IPS-NIHi11 (cell line): ENCODE measurements around the gene KRTAP12-1.

ENCODE experiments used
- DNase-seq: peaks from one replicate; pipeline ENCODE4 v3.0.0; 2012; ENCODE audit warnings: mixed read lengths, low spot score

The KRTAP12-1 gene

GRCh38 chr21:44711327-44712202 lies 29.6 kb upstream of the KRTAP12-1 start, which contains the start of gene TSPEAR:
TSPEAR (minus strand) TSS chr21:44711572; CDS start chr21:44711514, 58 bp downstream.
- no peak for DNase-seq

DNA sequence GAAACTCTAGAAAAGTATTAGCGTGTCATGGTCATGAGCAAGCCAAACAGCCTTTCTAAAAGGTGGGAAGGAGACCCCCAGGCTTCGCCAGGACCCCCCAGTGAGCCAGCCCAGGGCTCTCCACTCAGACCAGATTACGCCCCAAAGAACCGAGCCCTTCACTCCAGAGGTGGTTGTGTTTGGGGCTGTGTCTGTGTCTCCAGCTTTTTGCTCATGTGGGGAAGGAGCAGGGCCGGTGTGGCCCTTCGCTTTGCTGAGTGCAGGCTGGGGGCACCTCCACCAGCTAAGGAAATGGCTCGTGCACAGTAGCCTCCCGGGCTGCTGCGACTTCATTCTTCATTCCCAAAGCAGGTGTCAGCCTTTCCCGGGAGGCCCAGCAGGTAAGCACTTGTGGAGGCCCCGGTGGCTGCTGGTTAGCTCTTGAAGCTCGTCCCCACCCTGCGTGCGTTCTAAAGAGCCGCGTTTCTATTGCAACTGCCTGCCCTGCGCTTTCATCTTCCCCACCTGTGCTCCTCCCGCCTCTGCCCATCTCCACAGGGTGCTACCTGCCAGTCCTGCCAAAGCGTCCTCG lies 28.9 kb upstream of the KRTAP12-1 start:
- no peak for DNase-seq

DNA sequence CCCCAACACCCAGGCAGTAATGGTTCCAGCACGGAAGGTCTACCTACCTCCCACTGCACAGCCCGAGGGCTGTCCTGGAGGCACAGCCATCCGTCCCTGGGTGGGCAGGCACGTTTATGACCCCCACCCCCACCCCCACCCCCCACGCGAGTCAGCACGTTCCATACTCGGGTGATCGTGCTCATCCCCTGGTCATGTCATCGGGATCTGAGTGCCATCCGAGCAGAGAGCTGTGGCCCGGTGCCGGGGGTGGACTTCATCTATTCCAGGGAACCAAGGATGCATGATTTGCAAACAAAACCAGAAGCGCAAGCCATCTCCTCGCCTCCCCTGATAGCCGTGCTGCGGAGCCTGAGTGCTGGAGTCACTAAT lies 28.3 kb upstream of the KRTAP12-1 start:
- DNase-seq: no peak

DNA sequence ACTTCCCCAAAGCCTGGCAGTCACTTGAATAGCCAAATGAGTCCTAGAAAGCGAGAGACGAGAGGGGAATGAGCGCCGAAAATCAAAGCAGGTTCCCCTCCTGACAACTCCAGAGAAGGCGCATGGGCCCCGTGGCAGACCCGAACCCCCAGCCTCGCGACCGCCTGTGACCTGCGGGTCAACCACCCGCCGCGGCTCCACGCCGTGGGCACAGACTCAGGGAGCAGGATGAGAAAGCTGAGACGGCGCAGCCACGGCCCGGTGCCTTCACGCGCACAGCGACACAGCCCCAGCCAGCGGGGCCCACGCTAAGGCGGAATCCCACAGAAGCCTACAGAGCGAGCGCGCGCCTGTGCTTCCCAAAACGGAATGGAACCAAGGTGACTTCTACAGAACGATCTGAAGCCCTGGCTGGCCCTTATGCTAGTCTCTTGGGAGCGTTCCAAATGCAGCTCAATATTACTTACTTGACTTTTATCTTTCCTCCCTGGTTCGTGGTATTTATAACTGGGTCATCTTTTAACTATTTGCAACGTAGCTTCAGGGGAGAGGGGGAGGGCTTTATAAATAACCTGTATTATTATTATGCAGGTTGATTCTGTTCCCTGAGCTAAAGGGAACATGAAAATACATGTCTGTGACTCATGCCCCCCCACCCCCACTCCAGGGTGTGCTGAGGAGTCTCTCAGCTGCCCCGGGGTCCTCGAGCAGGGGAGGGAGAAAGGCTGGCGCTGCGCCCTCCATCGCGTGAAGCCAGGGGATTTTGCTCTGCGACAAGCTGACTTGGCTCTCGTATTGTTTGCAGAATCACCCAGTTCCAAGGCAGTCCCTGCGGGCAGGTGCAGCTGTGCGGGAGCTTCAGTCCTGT lies 27.7 kb upstream of the KRTAP12-1 start:
- no peak for DNase-seq

- DNase-seq: no peak
Observed at GRCh38 chr21:44708866-44709425, 27.0 kb upstream of the KRTAP12-1 start.

- DNase-seq: no peak
Observed at GRCh38 chr21:44708213-44708865, 26.4 kb upstream of the KRTAP12-1 start.

GRCh38 chr21:44706706-44707581 lies 25.0 kb upstream of the KRTAP12-1 start:
- no peak for DNase-seq

GRCh38 chr21:44706026-44706705 lies 24.2 kb upstream of the KRTAP12-1 start:
- no peak for DNase-seq

- DNase-seq: no peak
Observed at GRCh38 chr21:44704636-44705001, 22.7 kb upstream of the KRTAP12-1 start.

- no peak for DNase-seq
Observed at GRCh38 chr21:44703731-44704635, 22.0 kb upstream of the KRTAP12-1 start.

DNA sequence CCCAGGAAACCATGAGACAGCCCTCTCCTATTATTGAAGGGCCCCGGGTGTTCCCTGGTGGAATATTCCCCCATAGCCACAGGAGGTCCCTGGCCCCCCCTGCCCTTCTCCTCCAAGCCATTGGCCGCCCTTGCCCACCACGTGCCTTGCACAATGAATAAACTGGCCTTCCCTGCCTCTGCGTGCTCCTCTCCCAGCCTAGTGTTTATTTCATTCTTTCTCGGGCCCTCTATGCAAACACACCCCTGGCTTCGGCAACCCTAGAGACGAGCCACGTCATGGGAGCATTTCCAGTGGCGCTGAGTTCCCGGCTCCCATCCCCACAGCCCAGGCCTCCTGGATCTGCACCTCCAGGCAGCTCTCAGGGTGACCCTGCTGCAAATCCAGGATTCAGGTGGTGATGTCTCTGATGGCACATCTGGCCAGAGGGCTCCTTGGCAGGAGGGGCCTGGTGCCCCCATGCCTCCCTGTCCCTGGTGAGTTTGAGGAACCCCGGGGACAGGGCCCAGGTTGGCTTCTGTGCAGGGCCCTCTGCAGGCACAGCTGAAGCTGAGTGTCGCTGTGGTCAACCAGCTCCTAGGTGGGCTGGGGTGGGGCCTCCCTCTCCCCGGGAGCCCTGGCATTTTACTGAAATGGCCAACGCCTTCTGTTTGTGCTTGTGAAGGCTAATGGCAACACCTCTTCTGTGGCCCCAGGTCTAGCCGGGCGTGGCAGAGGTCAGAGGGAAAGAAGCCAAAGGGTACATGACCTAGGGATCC lies 21.2 kb upstream of the KRTAP12-1 start:
- DNase-seq: no peak

DNA sequence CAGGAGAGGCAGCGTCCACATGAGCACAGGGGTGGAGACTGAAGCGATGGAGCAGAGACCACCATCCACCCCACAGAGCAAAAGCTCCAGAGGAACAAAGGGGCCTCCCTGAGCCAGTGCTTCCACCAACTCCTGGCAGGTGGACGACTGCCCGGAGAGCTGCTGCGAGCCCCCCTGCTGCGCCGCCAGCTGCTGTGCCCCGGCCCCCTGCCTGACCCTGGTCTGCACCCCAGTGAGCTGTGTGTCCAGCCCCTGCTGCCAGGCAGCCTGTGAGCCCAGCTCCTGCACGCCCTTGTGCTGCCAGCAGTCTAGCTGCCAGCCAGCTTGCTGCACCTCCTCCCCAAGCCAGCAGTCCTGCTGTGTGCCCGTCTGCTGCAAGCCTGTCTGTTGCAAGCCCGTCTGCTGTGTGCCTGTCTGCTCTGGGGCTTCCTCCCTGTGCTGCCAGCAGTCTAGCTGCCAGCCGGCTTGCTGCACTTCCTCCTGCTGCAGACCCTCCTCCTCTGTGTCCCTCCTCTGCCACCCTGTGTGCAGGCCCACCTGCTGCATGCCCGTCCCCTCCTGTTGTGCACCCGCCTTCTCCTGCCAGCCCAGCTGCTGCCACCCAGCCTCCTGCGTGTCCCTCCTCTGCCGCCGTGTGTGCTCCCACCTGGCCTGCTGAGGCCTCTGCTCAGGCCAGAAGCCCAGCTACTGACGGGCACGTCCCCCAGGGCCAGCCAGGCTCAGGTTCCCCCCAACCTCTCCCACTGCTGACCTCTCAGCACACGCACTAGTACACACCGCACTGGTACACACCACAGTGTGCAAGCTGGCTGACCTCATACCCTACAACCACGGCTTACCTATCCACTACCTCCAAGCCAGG lies 20.4 kb upstream of the KRTAP12-1 start:
- DNase-seq: no peak

GRCh38 chr21:44701541-44701940 lies 19.6 kb upstream of the KRTAP12-1 start:
- no peak for DNase-seq

DNA sequence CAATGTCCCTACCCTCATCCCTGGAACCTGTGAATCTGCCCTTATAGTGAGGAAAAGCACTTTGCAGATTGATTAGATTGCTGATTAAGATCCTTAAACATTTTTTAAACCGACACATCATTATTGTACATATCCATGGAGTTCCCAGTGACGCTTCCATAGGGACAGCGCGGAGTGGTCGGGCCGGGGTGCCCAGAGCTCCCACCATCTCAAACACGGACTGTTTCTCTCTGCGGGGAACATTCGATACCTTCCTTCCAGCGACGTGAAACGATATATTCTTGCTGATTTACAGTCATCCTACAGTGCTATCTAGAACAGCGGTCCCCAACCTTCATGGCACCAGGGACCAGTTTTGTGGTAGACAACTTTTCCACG lies 19.0 kb upstream of the KRTAP12-1 start:
- DNase-seq: no peak

- no peak for DNase-seq
Observed at GRCh38 chr21:44700101-44701022, 18.4 kb upstream of the KRTAP12-1 start.

DNA sequence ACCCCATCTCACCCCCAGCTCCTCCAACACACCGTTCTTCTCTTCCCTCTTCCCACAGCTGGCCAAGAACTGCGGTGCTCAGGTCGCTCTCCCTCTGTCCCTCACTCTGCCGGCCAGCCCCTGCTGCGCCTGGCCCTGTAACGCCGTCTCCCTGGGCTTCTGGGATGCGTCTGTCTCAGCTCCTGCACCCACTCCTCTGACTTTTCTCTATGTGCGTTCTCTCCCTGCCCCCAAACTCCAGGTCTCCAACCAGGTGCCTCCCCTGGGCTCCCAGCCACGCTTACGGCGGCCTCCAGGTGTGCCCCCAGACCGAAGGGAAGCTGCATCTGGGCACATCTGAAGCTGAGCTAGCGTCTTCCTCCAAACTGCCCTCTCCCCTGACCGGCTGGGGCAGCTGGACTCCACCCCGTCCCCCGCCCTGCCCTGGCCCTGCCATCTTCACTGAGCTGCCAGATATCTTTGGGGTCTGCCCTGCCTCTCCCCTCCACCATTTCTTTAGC lies 17.6 kb upstream of the KRTAP12-1 start:
- no peak for DNase-seq
